Smooth muscle cell (in vitro differentiated cells): ENCODE results near the gene MAG. TPM values are rescaled to one million over a fixed set of nuclear protein-coding genes. Genes with fewer than 3 reads are reported as not detected.

Experiments used
- DNase-seq: peaks from one replicate; lab custom pipeline; 2025; ENCODE audit not compliant: unreplicated experiment; lab: John Stamatoyannopoulos, UW
- H2AFZ ChIP-seq: fragments of 200-600 bp; sonication (generic); 2 replicates; pipeline ENCODE4 v1.6.0; 2016; ENCODE audit warnings: antibody characterized with exemption, low read depth, mild to moderate bottlenecking
- H3F3A ChIP-seq: fragments of 200-600 bp; sonication (generic); 2 replicates; pipeline ENCODE4 v1.6.0; 2017; ENCODE audit warnings: antibody characterized with exemption, low read depth
- H3K27ac ChIP-seq: fragments of 200-600 bp; sonication (generic); 2 replicates; pipeline ENCODE4 v1.5.1; 2016; ENCODE audit warnings: low read depth, mild to moderate bottlenecking
- H3K27me3 ChIP-seq: fragments of 200-600 bp; sonication (generic); 2 replicates; pipeline ENCODE4 v1.6.1; 2016; ENCODE audit warnings: low read depth, mild to moderate bottlenecking
- H3K36me3 ChIP-seq: fragments of 200-600 bp; sonication (generic); 2 replicates; pipeline ENCODE4 v1.5.1; 2016; ENCODE audit warnings: low read depth
- H3K4me1 ChIP-seq: fragments of 200-600 bp; sonication (generic); 2 replicates; pipeline ENCODE4 v1.5.1; 2016; ENCODE audit warnings: low read depth
- H3K4me2 ChIP-seq: fragments of 200-600 bp; sonication (generic); 2 replicates; pipeline ENCODE4 v1.6.0; 2016; ENCODE audit warnings: mild to moderate bottlenecking
- H3K4me3 ChIP-seq: fragments of 200-600 bp; sonication (generic); 2 replicates; pipeline ENCODE4 v1.5.1; 2016; ENCODE audit warnings: mild to moderate bottlenecking
- H3K79me2 ChIP-seq: fragments of 200-600 bp; sonication (generic); 2 replicates; pipeline ENCODE4 v1.6.0; 2016; ENCODE audit warnings: low read depth, mild to moderate bottlenecking
- H3K9ac ChIP-seq: fragments of 200-600 bp; sonication (generic); 2 replicates; pipeline ENCODE4 v1.6.0; 2016; ENCODE audit warnings: low read depth
- H3K9me3 ChIP-seq: fragments of 200-600 bp; sonication (generic); replicated peaks from 2 replicates; pipeline ENCODE4 v1.5.1; 2016; ENCODE audit warnings: low read depth
- H4K20me1 ChIP-seq: fragments of 200-600 bp; sonication (generic); 2 replicates; pipeline ENCODE4 v1.6.0; 2016; ENCODE audit warnings: low read depth
- WGBS: methylation state at CpG from one replicate; pipeline ENCODE4 v1.1.7; 2016; ENCODE audit warnings: low lambda C conversion rate; 5-methylcytosine and 5-hydroxymethylcytosine counted together
- polyA plus RNA-seq: library from polyadenylated mRNA; unstranded; fragments of >200 nt; fragmentation: Nextera tagmentation; extraction: Ambion mirVana; gene quantifications from 2 replicates; pipeline ENCODE4 v1.2.1, GENCODE V29; 2016
- total RNA-seq: library from RNA; depleted of rRNA; stranded (reverse); fragments of >200 nt; gene quantifications from 2 replicates; pipeline ENCODE4 v1.2.3, GENCODE V29; 2014
- TF ChIP-seq, protein P1 (sequence below): fragments of 200-600 bp; sonication (generic); IDR thresholded peaks from 2 replicates; pipeline ENCODE4 v1.5.1; 2017; ENCODE audit warnings: borderline replicate concordance, mild to moderate bottlenecking, antibody characterized with exemption; ENCODE audit not compliant: insufficient read depth, poor library complexity, severe bottlenecking

The MAG gene
- total and polyA plus RNA-seq, 2 experiments from 2014 or later = not detected

DNA sequence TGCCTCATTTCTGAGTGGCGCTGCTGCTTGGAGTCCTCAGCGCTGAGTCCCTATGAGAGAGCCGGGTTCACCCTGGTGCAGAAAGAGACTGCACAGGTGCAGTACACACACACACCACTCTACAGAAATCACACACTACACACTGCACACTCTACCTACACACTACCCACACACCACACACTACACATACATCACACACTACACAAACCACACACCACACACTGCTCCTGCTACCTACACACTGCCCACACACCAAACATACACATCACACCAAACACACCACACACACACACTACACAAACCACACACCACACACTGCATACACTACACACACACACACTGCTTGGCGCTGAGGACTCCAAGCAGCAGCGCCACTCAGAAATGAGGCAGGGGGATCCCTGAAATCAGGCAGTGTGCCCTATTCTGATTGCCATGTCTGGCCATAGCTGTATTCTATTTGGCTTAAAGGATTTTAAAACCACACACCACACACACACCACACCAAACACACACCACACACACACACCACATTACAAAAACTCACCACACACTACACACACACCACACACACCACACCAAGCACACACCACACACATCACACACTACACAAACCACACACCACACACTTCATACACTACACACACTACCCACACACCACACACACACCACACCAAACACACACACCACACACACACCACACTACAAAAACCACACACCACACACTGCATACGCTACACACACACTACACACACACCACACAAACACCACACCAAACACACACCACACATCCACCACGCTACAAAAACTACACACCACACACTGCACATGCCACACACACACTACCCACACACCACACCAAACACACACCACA lies 4.9 kb downstream of the MAG start:
- H3K27me3 ChIP-seq = no peaks in the 10 kb centered on the region
- no peaks in the 10 kb centered on the region for H3F3A ChIP-seq
- no peak overlapping the region for H3K27ac ChIP-seq
- no peak overlapping the region for H3K4me2 ChIP-seq
- DNase-seq = no peak
- H3K36me3 ChIP-seq = no peaks in the 10 kb centered on the region
- no peak overlapping the region for H3K4me3 ChIP-seq
- no peaks in the 10 kb centered on the region for H3K9me3 ChIP-seq
- H3K9ac ChIP-seq = no peak overlapping the region
- H3K79me2 ChIP-seq = no peaks in the 10 kb centered on the region
- TF ChIP-seq, protein P1, sequence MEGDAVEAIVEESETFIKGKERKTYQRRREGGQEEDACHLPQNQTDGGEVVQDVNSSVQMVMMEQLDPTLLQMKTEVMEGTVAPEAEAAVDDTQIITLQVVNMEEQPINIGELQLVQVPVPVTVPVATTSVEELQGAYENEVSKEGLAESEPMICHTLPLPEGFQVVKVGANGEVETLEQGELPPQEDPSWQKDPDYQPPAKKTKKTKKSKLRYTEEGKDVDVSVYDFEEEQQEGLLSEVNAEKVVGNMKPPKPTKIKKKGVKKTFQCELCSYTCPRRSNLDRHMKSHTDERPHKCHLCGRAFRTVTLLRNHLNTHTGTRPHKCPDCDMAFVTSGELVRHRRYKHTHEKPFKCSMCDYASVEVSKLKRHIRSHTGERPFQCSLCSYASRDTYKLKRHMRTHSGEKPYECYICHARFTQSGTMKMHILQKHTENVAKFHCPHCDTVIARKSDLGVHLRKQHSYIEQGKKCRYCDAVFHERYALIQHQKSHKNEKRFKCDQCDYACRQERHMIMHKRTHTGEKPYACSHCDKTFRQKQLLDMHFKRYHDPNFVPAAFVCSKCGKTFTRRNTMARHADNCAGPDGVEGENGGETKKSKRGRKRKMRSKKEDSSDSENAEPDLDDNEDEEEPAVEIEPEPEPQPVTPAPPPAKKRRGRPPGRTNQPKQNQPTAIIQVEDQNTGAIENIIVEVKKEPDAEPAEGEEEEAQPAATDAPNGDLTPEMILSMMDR = no peak
- H3K4me1 ChIP-seq = no peaks in the 10 kb centered on the region
- WGBS = 98% methylated on average over 7 of the region's 7 CpGs
- H2AFZ ChIP-seq = no peak overlapping the region
- H4K20me1 ChIP-seq = no peaks in the 10 kb centered on the region

DNA sequence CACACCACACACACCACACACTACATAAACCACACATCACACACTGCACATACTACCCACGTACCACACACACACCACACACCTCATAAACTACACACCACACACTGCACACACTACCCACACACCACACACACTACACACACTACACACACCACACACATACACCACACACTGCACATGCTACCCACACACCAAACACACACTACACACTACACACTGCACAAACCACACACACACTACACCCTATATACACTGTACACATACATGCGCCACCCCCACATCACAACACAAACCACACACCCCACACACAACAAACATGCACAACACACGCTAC lies 5.5 kb downstream of the MAG start:
- H3K79me2 ChIP-seq = no peaks in the 10 kb centered on the region
- H3K27ac ChIP-seq = no peak overlapping the region
- no peaks in the 10 kb centered on the region for H3K36me3 ChIP-seq
- no peak overlapping the region for H2AFZ ChIP-seq
- 95% methylated on average over 2 of the region's 3 CpGs for WGBS
- DNase-seq = no peak
- no peak overlapping the region for H3K4me2 ChIP-seq
- H3K4me3 ChIP-seq = no peak overlapping the region
- H3F3A ChIP-seq = no peaks in the 10 kb centered on the region
- H3K27me3 ChIP-seq = no peaks in the 10 kb centered on the region
- H3K4me1 ChIP-seq = no peaks in the 10 kb centered on the region
- H4K20me1 ChIP-seq = no peaks in the 10 kb centered on the region
- H3K9ac ChIP-seq = no peak overlapping the region
- no peaks in the 10 kb centered on the region for H3K9me3 ChIP-seq
- TF ChIP-seq, protein P1 = no peak

- H2AFZ ChIP-seq = no peak overlapping the region
- no peak overlapping the region for H3K27ac ChIP-seq
- no peaks in the 10 kb centered on the region for H3K4me1 ChIP-seq
- 100% methylated on average over 2 of the region's 2 CpGs for WGBS
- no peaks in the 10 kb centered on the region for H3K79me2 ChIP-seq
- no peaks in the 10 kb centered on the region for H3K9me3 ChIP-seq
- no peak for DNase-seq
- H3K4me2 ChIP-seq = no peak overlapping the region
- H3K27me3 ChIP-seq = no peaks in the 10 kb centered on the region
- H3K9ac ChIP-seq = no peak overlapping the region
- H3K4me3 ChIP-seq = no peak overlapping the region
- TF ChIP-seq, protein P1 = no peak
- no peaks in the 10 kb centered on the region for H4K20me1 ChIP-seq
- no peaks in the 10 kb centered on the region for H3K36me3 ChIP-seq
- no peaks in the 10 kb centered on the region for H3F3A ChIP-seq
These were observed 6.0 kb downstream of the MAG start for GRCh38 chr19:35297922-35298321.

- no peaks in the 10 kb centered on the region for H3K79me2 ChIP-seq
- no peaks in the 10 kb centered on the region for H3K4me1 ChIP-seq
- WGBS = 98% methylated on average over 5 of the region's 5 CpGs
- no peak overlapping the region for H3K4me2 ChIP-seq
- TF ChIP-seq, protein P1 = no peak
- no peaks in the 10 kb centered on the region for H3K27me3 ChIP-seq
- H3K36me3 ChIP-seq = no peaks in the 10 kb centered on the region
- H4K20me1 ChIP-seq = no peaks in the 10 kb centered on the region
- H3K9ac ChIP-seq = no peak overlapping the region
- H3K4me3 ChIP-seq = no peak overlapping the region
- H3K27ac ChIP-seq = no peak overlapping the region
- DNase-seq = no peak
- H3K9me3 ChIP-seq = no peaks in the 10 kb centered on the region
- no peaks in the 10 kb centered on the region for H3F3A ChIP-seq
- no peak overlapping the region for H2AFZ ChIP-seq
These were observed 6.6 kb downstream of the MAG start for GRCh38 chr19:35298561-35298972.
